HG03378 (cell line): ENCODE data around the gene APOA5.
"Not testable (repeated sequence)": the region's sequence is repeated elsewhere in the genome, so short reads cannot be mapped to it uniquely, and the experiment has no call there.

Experiments
- ATAC-seq: cut with Tn5 transposase; IDR thresholded peaks from one replicate; pipeline ENCODE4 v1.9.1; 2021; ENCODE audit warnings: mild to moderate bottlenecking, moderate library complexity; ENCODE audit not compliant: unreplicated experiment

The APOA5 gene

GRCh38 chr11:116776522-116776984 lies 15.1 kb downstream of the APOA5 start:
- ATAC-seq, result no peak

GRCh38 chr11:116775975-116776374 lies 15.7 kb downstream of the APOA5 start:
- ATAC-seq, result no peak

GRCh38 chr11:116774661-116775060 lies 17.0 kb downstream of the APOA5 start:
- no peak for ATAC-seq

GRCh38 chr11:116773203-116774097 lies 18.2 kb downstream of the APOA5 start:
- peak; percentile 34 for ATAC-seq

- ATAC-seq, result peak; percentile 68
Observed at GRCh38 chr11:116772443-116773202, 19.1 kb downstream of the APOA5 start, which contains the start of gene BUD13. Gene BUD13, minus strand, starts transcription at chr11:116772987. Its CDS starts 23 bp downstream, at chr11:116772964.

- no peak for ATAC-seq
Observed at GRCh38 chr11:116771935-116772334, 19.7 kb downstream of the APOA5 start.

GRCh38 chr11:116762132-116762531 lies 29.5 kb downstream of the APOA5 start:
- no peak for ATAC-seq

GRCh38 chr11:116756044-116756443 lies 35.6 kb downstream of the APOA5 start:
- not testable (repeated sequence) for ATAC-seq

- no peak for ATAC-seq
Observed at GRCh38 chr11:116750070-116750718, 41.5 kb downstream of the APOA5 start.

- ATAC-seq, result no peak
Observed at GRCh38 chr11:116742104-116742503, 49.6 kb downstream of the APOA5 start.

- ATAC-seq, result no peak
Observed at GRCh38 chr11:116740741-116741140, 50.9 kb downstream of the APOA5 start.
